A549 (cell line): Measurements from ENCODE around the gene YIPF5.

Experiments
- CEBPB ChIP-seq, 2 experiments: fragments of >200 bp in 1 of 2; sonication (Bioruptor Twin) in 1 of 2; formaldehyde crosslinking in 1 of 2; IDR thresholded peaks; 2 replicates each; pipeline ENCODE4 v1.6.1; 2012 to 2016
- EP300 ChIP-seq, 2 experiments: fragments of >200 bp; sonication (Bioruptor Twin); formaldehyde crosslinking; IDR thresholded peaks; 2 replicates in 1 of 2; 3 replicates in 1 of 2; pipeline ENCODE4 v1.6.1; 2016 to 2017
- JUN ChIP-seq, 2 experiments: fragments of >200 bp; sonication (Bioruptor Twin); formaldehyde crosslinking; IDR thresholded peaks; 2 replicates in 1 of 2; 3 replicates in 1 of 2; pipeline ENCODE4 v1.6.1; 2016 to 2017
- POLR2AphosphoS2 ChIP-seq: conservative IDR thresholded peaks from 2 replicates; pipeline ENCODE4 v1.6.1; 2012; ENCODE audit warnings: low read length, improper control_type of control experiment, inconsistent platforms
- SMC3 ChIP-seq: fragments of >200 bp; sonication (Bioruptor Twin); formaldehyde crosslinking; IDR thresholded peaks from 3 replicates; pipeline ENCODE4 v1.6.1; 2018; ENCODE audit warnings: inconsistent platforms
- TF ChIP-seq, protein P1 (sequence below): fragments of >200 bp; sonication (Bioruptor Twin); formaldehyde crosslinking; IDR thresholded peaks from 3 replicates; pipeline ENCODE4 v1.5.1; 2016

DNA sequence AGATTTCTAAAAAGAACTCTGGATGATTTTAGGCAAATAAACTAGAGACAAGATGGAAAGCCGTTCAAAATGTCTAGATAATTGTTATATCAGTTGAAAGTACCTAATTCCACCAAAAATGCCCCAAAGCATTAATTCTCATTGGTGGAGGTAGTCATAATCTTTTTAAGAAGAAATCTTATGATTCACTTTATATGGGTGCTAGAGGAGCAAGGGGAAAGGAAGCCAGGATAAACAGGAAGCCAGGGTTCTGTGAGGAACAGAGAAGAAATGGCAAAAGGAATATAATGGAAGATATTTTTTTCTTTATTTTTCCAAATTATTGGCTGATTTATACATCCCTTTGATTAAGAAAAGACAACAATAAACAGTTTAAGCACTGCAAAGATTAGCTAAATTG is 7.8 kb downstream of the YIPF5 start:
- TF ChIP-seq CEBPB (IDR thresholded peaks at IDR 0.05) (no peak), SMC3 (no peak), EP300 (IDR thresholded peaks at IDR 0.05) (no peak), POLR2AphosphoS2 (no peak), JUN (IDR thresholded peaks at IDR 0.05) (no peak)
- TF ChIP-seq, protein P1, sequence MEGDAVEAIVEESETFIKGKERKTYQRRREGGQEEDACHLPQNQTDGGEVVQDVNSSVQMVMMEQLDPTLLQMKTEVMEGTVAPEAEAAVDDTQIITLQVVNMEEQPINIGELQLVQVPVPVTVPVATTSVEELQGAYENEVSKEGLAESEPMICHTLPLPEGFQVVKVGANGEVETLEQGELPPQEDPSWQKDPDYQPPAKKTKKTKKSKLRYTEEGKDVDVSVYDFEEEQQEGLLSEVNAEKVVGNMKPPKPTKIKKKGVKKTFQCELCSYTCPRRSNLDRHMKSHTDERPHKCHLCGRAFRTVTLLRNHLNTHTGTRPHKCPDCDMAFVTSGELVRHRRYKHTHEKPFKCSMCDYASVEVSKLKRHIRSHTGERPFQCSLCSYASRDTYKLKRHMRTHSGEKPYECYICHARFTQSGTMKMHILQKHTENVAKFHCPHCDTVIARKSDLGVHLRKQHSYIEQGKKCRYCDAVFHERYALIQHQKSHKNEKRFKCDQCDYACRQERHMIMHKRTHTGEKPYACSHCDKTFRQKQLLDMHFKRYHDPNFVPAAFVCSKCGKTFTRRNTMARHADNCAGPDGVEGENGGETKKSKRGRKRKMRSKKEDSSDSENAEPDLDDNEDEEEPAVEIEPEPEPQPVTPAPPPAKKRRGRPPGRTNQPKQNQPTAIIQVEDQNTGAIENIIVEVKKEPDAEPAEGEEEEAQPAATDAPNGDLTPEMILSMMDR: no peak
